Activated CD4-positive, alpha-beta T cell treated with anti-CD3 and anti-CD28 coated beads, Interleukin-2, amount 10 ng/mL, durations not matched to agents 7 days and 5 days (primary cell): ENCODE results near the gene EFCAB5. TPM values are rescaled to one million over a fixed set of nuclear protein-coding genes. Genes with fewer than 3 reads are reported as not detected.
A peak's percentile ranks its signal among the peaks of the same experiment; 100 is the strongest.
"Not testable (repeated sequence)": the region's sequence is repeated elsewhere in the genome, so short reads cannot be mapped to it uniquely, and the experiment has no call there.

Experiments
- CTCF ChIA-PET: fragments of 350-600 bp; sonication (Branson Sonifier 250); formaldehyde crosslinking; loops from one replicate; lab custom pipeline; 2021; ENCODE audit warnings: antibody characterized with exemption; lab: Charles Lee
- POLR2A ChIA-PET: fragments of 350-600 bp; sonication (Branson Sonifier 250); formaldehyde crosslinking; loops from one replicate; lab custom pipeline; 2021; ENCODE audit warnings: antibody characterized with exemption; lab: Charles Lee
- DNase-seq: peaks from one replicate; pipeline ENCODE4 v3.0.0-alpha.2; 2020
- H3K27ac Mint-ChIP-seq: one replicate; pipeline ENCODE4 v1.8.0; 2021; ENCODE audit warnings: mild to moderate bottlenecking, moderate library complexity, mixed read lengths
- H3K27me3 Mint-ChIP-seq: one replicate; pipeline ENCODE4 v1.8.0; 2021; ENCODE audit warnings: mixed read lengths
- H3K36me3 Mint-ChIP-seq: one replicate; pipeline ENCODE4 v1.8.0; 2021; ENCODE audit warnings: low read depth, mixed read lengths
- H3K4me1 Mint-ChIP-seq: one replicate; pipeline ENCODE4 v1.8.0; 2021; ENCODE audit warnings: mixed read lengths
- H3K4me3 Mint-ChIP-seq: one replicate; pipeline ENCODE4 v1.8.0; 2021; ENCODE audit warnings: mild to moderate bottlenecking, moderate library complexity, mixed read lengths
- H3K9me3 Mint-ChIP-seq: one replicate; pipeline ENCODE4 v1.8.0; 2021; ENCODE audit warnings: mixed read lengths
- total RNA-seq, 2 experiments: library from RNA; stranded (reverse); gene quantifications; one replicate each; pipeline ENCODE4 v1.2.3, GENCODE V29; 2021

Gene EFCAB5
- total RNA-seq, 2 experiments from 2014 or later: 1.1 to 1.6 TPM

DNA sequence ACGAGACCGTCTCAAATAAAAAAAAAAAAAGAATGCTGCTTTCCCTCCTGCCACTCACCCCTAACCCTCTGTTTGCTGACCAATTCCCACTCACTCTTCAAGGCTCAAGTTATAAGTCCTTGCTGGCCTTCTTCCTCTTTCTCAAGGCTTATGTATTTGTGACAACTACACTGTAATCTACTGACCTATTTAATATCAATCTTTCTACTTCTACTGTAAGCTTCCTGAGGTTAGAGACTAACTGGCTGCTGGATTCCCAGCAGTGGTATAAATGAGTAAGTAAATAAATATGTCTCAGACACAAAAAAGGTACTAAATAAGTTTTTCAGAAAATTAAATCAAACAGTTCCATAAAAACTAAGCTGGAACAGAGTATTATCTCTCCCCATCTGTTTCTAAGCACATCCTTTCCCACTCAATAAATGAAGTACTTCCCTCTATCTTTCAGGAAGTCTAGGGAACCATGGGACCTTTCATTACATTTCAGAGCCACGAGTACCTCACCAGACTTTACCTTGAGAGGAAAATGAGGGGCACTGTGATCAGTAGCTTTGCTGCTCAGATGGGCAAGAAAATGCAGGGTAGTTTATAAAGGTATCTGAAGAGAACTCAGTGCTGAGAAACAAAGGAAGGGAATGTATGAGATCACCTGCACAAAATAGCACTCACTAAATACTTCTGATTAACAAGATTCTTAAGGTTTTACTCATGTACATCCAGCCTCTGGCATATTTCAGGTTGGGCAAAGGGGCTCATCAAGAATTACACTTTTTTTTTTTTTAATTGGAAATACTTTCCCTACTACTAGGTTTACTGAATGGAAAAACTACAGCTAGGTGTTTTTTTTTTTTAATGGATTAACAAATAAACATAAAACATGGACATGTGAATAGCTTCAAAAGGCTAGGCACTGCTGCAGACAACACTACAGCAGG is 22.2 kb upstream of the EFCAB5 start:
- ChIA-PET CTCF (interaction anchor here (1.0 to 4.8 kb wide), 2 partner anchors 12 to 15 kb away, joined by 4 to 24 read pairs; partner anchors contain the start of gene SSH2), POLR2A (no interaction called here)
- no peak overlapping the region for H3K4me3 Mint-ChIP-seq
- no peak overlapping the region for H3K27ac Mint-ChIP-seq
- no peaks in the 10 kb centered on the region for H3K9me3 Mint-ChIP-seq
- H3K4me1 Mint-ChIP-seq: peaks cover 13% of the 10 kb centered on the region
- H3K36me3 Mint-ChIP-seq: peaks cover 3% of the 10 kb centered on the region
- DNase-seq: no peak
- no peaks in the 10 kb centered on the region for H3K27me3 Mint-ChIP-seq

DNA sequence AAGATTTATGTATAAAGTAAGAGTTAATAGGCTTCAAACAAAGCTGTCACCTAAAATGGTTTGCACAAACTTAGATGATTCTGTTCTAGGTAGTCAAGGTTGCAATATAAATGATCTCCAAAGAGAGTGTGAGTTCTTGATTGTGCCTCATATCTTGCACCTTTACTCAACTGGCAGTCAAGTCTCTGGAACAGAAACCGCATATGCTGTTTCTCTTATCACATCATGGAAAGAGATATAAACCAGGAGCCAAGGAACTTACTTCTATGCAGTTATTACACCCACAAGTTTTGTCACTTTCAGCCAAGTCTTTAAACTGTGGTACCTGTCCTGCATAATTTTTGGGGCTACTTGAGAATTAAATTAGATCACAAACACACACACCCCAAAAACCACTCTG is 16.6 kb upstream of the EFCAB5 start:
- ChIA-PET CTCF (interaction anchor here (0.7 to 1.3 kb wide), 2 partner anchors 10 to 12 kb away, joined by 3 to 4 read pairs; no protein-coding TSS in a partner anchor), POLR2A (no interaction called here)
- DNase-seq: no peak
- no peaks in the 10 kb centered on the region for H3K9me3 Mint-ChIP-seq
- peaks cover 14% of the 10 kb centered on the region for H3K36me3 Mint-ChIP-seq
- H3K4me1 Mint-ChIP-seq: peaks cover 24% of the 10 kb centered on the region
- H3K4me3 Mint-ChIP-seq: no peak overlapping the region
- no peak overlapping the region for H3K27ac Mint-ChIP-seq
- H3K27me3 Mint-ChIP-seq: no peaks in the 10 kb centered on the region

DNA sequence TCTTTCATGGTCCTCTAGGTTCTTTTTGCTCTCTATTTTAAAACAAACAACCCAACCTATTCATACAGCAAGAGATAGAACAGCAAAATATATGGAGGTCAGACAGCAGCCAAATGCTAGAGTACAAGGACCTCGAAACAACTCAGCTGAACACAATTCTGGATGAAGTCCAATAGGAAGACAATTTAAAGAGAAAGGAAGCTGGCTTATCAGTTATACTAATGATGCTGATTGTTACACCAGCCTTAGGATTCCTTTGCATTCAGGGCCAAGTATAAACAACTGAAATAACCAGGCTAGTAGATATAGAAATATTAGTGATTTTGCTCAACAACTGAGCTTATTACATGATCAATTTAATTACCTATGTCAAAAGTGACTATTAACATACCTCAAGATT is 13.9 kb upstream of the EFCAB5 start:
- no peaks in the 10 kb centered on the region for H3K9me3 Mint-ChIP-seq
- H3K4me1 Mint-ChIP-seq: peaks cover 24% of the 10 kb centered on the region
- DNase-seq: no peak
- peaks cover 14% of the 10 kb centered on the region for H3K36me3 Mint-ChIP-seq
- no peak overlapping the region for H3K27ac Mint-ChIP-seq
- H3K4me3 Mint-ChIP-seq: no peak overlapping the region
- ChIA-PET POLR2A (no interaction called here), CTCF (interaction anchor here (1.0 kb wide), 1 partner anchor 13 kb away, joined by 3 read pairs; no protein-coding TSS in a partner anchor)
- no peaks in the 10 kb centered on the region for H3K27me3 Mint-ChIP-seq

DNA sequence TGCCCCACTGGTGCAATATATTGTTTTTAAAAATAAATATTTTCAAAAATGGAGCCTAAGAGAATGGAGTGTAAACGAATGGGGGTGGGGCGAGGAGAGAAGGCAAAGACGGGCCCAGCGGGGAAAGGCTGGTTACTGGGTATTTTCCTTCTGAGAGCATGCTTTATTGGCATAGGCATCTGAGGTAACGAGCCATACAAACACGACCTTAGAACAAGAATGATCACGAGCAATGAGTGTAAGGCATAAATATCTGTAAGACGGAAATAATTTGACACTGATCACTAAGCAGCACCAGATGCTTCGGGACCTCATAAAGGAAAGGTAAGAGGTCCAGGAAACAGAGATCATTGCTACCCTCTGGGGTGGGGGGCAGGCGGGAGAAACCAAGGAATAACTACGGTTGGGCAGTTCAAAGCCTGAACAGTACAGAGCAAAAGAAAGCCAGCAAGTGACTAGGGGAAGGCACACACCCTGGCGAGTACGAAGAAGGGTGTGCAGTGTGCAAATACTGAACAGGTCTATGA is 12.4 kb upstream of the EFCAB5 start:
- POLR2A ChIA-PET: no interaction called here
- CTCF ChIA-PET: interaction anchor here (0.9 kb wide), 1 partner anchor 316 kb away, joined by 3 read pairs; no protein-coding TSS in a partner anchor
- H3K4me3 Mint-ChIP-seq: no peak overlapping the region
- H3K9me3 Mint-ChIP-seq: no peaks in the 10 kb centered on the region
- DNase-seq: peak; percentile 43
- peaks cover 14% of the 10 kb centered on the region for H3K36me3 Mint-ChIP-seq
- H3K27ac Mint-ChIP-seq: no peak overlapping the region
- H3K4me1 Mint-ChIP-seq: peaks cover 27% of the 10 kb centered on the region
- no peaks in the 10 kb centered on the region for H3K27me3 Mint-ChIP-seq

DNA sequence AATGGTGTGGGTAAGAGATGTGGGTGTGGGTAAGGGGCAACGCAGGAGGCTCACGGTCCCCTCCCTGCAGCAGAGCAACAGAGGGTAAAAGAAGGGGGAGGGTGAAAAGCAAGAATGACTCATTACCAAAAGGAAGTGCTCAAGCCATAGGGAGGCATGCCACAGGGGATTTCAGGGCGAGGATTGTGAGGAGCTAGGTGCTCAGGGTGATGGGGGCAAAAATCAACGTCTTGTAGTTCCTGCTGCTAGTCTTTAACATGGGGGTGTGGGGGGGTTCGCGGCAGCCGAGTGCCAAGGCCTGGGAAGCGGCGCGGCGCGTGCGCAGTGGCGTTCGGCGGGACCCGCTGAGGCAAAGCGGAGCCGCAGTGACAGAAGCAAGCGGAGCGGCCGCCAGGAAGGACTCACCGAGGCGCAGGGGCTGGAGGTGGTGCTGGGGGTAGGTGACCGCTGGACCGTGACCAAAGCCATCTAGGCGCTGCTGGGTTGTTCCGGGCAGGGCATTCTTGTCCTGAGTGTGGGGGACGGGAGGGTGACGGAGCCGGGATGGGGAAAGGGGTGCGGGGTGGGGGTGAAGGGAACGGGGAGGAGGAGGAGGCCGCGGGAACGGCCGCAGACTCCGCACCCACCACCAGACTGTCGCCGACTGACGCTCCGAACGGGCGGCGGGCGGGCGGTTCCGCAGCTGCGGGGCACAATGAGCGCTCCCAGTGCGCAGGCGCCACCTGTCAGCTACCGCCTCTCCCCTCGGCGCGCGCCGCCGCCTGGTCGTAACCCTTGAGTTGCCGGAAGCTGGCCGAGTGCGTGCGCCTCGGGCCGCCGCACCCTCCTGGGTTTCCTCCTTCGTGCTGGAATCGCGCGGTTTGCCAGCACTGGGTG is 11.7 kb upstream of the EFCAB5 start, which contains the start of gene SSH2:
TSS of gene SSH2 (minus strand) at position 696 of the 876 bp plus-strand sequence. CDS start at position 468, 228 bp downstream.
- peak; percentile 92 for DNase-seq
- no peaks in the 10 kb centered on the region for H3K27me3 Mint-ChIP-seq
- H3K4me1 Mint-ChIP-seq: peaks cover 27% of the 10 kb centered on the region
- peaks cover 14% of the 10 kb centered on the region for H3K36me3 Mint-ChIP-seq
- CTCF ChIA-PET: interaction anchor here (0.8 to 3.3 kb wide), 12 partner anchors 9 to 337 kb away, joined by 3 to 51 read pairs (median 9); partner anchors contain the start of gene ANKRD13B
- H3K27ac Mint-ChIP-seq: no peak within 1 kb of the TSS
- H3K9me3 Mint-ChIP-seq: no peaks in the 10 kb centered on the region
- POLR2A ChIA-PET: interaction anchor here (0.7 kb wide), 1 partner anchor 313 kb away, joined by 3 read pairs; no protein-coding TSS in a partner anchor
- no peak within 1 kb of the TSS for H3K4me3 Mint-ChIP-seq

DNA sequence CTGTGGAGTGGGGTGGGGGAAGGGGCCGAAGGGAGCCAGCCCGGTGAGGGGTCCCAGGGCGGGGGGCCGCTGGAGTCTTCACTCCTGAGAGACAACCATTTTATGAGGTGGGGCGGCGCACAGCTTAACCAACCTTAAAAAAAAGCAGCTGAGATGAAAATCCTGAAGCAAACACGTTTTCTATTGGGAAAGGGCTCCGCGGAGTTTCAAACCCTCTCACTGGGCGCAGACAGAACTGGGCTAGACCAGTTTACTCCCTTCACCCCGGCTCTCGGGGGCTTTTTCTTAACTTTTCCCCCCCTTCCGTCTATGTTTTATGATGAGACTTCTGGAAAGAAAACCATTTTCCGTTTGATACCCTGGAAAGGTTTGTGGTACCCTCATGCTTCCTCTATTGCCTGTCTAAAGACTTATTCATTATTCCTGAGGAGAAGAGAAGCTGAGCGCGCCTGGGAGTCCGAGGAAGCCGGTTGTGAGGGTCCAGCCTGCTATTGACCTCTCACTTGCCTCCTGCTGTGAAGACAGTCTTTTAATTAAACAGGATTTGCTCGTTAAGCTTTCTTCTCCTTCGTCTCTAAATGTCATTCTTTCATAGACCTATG is 10.9 kb upstream of the EFCAB5 start:
- ChIA-PET POLR2A (interaction anchor here (1.2 kb wide), 1 partner anchor 197 kb away, joined by 3 read pairs; no protein-coding TSS in a partner anchor), CTCF (interaction anchor here (0.8 to 3.3 kb wide), 22 partner anchors 10 to 357 kb away, joined by 3 to 51 read pairs (median 5); partner anchors contain the start of gene ANKRD13B)
- DNase-seq: no peak
- H3K27ac Mint-ChIP-seq: no peak overlapping the region
- no peak overlapping the region for H3K4me3 Mint-ChIP-seq
- H3K27me3 Mint-ChIP-seq: no peaks in the 10 kb centered on the region
- H3K36me3 Mint-ChIP-seq: peaks cover 14% of the 10 kb centered on the region
- H3K9me3 Mint-ChIP-seq: no peaks in the 10 kb centered on the region
- peaks cover 27% of the 10 kb centered on the region for H3K4me1 Mint-ChIP-seq

DNA sequence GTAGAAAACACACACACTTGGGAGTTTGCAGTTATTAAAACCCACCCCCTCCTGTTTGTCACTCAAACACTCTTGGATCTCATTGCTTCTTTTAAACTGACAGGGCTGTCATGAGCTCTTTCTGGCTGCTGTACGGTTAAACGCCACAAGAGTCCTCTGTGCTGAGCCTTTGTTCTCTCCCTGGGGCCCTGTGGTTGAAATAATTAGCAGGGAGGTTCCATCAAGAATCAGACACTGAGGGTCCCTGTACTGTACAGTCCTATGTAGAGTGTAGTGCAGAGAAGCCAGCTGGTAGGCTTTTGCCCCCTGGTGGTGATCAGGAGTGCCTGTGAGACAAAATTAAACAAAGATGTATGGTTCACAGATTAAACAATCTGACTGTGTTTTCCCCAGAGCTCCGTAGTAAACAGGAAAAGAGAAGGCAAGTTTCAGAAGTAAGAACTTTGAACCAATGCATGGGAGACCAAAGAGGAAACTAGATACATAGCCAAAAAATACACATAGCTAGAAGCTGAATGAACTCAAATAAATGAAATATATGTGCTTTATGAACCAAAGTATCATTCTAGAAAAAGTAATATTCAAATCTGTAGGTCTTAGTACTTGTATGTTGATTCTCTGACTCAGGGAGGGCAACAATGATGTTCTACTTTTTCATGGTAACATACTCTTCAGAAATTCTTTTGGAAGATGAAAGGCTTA is 10.1 kb upstream of the EFCAB5 start:
- no peak overlapping the region for H3K27ac Mint-ChIP-seq
- DNase-seq: peak; percentile 82
- no peak overlapping the region for H3K4me3 Mint-ChIP-seq
- ChIA-PET CTCF (interaction anchor here (0.5 to 3.3 kb wide), 29 partner anchors 9 to 475 kb away, joined by 3 to 51 read pairs (median 4); partner anchors contain the start of gene ANKRD13B), POLR2A (interaction anchor here (0.6 to 1.2 kb wide), 2 partner anchors 172 to 198 kb away, joined by 3 to 4 read pairs; no protein-coding TSS in a partner anchor)
- H3K4me1 Mint-ChIP-seq: peaks cover 24% of the 10 kb centered on the region
- peaks cover 11% of the 10 kb centered on the region for H3K36me3 Mint-ChIP-seq
- no peaks in the 10 kb centered on the region for H3K27me3 Mint-ChIP-seq
- H3K9me3 Mint-ChIP-seq: no peaks in the 10 kb centered on the region

DNA sequence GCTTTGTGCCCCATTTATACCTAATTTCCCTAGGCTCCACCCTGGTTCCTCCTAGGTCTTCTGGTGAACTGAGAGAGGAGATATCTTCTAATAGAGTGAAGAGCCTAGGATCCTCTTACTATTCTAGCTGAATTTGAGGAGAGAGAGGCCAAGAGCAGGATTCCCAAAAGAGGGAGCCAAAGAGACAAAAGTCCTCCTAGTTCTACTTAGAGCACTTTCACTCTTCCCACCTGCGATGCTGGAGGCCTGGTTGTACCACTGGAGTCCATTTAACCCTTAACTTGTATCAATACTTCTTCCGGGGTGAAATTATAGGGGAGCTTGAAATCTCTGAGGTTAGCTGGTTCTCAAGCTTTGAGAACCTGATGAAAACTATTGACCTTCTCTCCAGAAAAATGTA is 8.1 kb upstream of the EFCAB5 start:
- peaks cover 3% of the 10 kb centered on the region for H3K36me3 Mint-ChIP-seq
- no peaks in the 10 kb centered on the region for H3K27me3 Mint-ChIP-seq
- CTCF ChIA-PET: interaction anchor here (1.3 kb wide), 1 partner anchor 14 kb away, joined by 4 read pairs; no protein-coding TSS in a partner anchor
- POLR2A ChIA-PET: interaction anchor here (0.7 kb wide), 1 partner anchor 101 kb away, joined by 3 read pairs; no protein-coding TSS in a partner anchor
- H3K9me3 Mint-ChIP-seq: no peaks in the 10 kb centered on the region
- DNase-seq: no peak
- H3K4me1 Mint-ChIP-seq: peaks cover 9% of the 10 kb centered on the region
- H3K4me3 Mint-ChIP-seq: no peak overlapping the region
- no peak overlapping the region for H3K27ac Mint-ChIP-seq

DNA sequence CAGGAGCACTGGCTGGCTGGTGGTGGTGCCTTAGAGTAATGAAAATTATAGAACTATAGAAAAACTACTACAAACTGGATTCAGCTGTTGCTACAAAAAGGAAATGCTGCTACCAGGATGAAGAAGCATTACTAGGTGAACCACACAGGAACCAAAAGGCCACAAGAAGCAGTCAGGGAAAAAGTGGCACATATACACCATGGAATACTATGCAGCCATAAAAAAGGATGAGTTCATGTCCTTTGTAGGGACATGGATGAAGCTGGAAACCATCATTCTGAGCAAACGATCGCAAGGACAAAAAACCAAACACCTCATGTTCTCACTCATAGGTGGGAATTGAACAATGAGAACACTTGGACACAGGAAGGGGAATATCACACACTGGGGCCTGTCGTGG is 5.5 kb upstream of the EFCAB5 start:
- POLR2A ChIA-PET, H3K27me3 Mint-ChIP-seq, H3K9me3 Mint-ChIP-seq, H3K27ac Mint-ChIP-seq, H3K4me3 Mint-ChIP-seq, H3K36me3 Mint-ChIP-seq, DNase-seq: not testable (repeated sequence)
- H3K4me1 Mint-ChIP-seq: peaks cover 11% of the 10 kb centered on the region
- CTCF ChIA-PET: interaction anchor here (0.9 kb wide), 1 partner anchor 297 kb away, joined by 5 read pairs; no protein-coding TSS in a partner anchor

DNA sequence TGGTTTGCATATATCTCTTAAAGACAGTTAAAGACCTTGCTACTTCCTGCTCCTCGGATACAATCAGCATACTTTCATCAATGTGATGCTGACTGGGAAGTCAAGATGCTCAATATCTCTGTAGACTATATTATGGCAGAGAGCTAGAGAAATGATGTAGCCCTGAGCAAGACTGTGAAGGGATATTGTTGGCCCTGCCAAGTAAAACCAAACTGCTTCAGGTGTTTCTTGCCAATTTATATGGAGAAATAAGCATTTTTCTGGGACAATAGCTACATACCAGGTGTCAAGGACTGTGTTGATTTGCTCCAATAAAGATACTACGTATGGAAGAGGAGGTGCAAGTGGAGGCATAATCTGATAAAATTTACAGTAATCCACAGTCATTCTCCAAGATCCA is 4.7 kb upstream of the EFCAB5 start:
- DNase-seq: no peak
- Mint-ChIP-seq H3K4me3 (no peak overlapping the region), H3K4me1 (peaks cover 11% of the 10 kb centered on the region), H3K27ac (no peak overlapping the region), H3K9me3 (no peaks in the 10 kb centered on the region), H3K27me3 (peaks cover 1% of the 10 kb centered on the region), H3K36me3 (no peaks in the 10 kb centered on the region)
- ChIA-PET CTCF (no interaction called here), POLR2A (no interaction called here)

DNA sequence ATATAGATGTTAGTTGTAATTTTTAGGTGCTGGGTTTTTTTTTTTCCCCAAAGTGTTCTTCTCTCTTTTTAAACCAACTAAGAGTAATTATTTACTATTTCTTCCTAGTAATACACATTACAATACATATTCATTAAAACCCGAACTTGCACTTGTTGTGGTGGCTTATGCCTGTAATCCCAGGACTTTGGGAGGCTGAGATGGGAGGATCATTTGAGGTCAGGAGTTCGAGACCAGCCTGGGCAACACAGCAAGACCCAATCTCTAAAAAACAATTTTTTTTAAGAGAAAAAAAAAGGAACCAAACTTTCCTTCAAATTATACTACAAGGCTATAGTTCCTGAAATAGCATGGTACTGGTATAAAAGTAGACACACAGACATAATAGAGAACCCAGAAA is 3.8 kb downstream of the EFCAB5 start:
- H3K4me3 Mint-ChIP-seq: no peak overlapping the region
- peaks cover 2% of the 10 kb centered on the region for H3K36me3 Mint-ChIP-seq
- H3K27me3 Mint-ChIP-seq: peaks cover 1% of the 10 kb centered on the region
- H3K9me3 Mint-ChIP-seq: no peaks in the 10 kb centered on the region
- DNase-seq: no peak
- H3K4me1 Mint-ChIP-seq: peaks cover 6% of the 10 kb centered on the region
- POLR2A ChIA-PET: no interaction called here
- no peak overlapping the region for H3K27ac Mint-ChIP-seq
- CTCF ChIA-PET: no interaction called here
